ENCODE results near the gene CCNA1. TPM values are rescaled to one million over a fixed set of nuclear protein-coding genes. Genes with fewer than 3 reads are reported as not detected.

The CCNA1 gene
- total RNA-seq, 4 donors from 2014 or later = 0.38 to 0.65 TPM; not detected in 2

GRCh38 chr13:36421447-36421846 lies 10.8 kb upstream of the CCNA1 start:
- H3K36me3 ChIP-seq = no peaks in the 10 kb centered on the region
- no peak overlapping the region for H3K27ac ChIP-seq
- no peak overlapping the region for H3K4me3 ChIP-seq
- peaks cover 6% of the 10 kb centered on the region for H3K4me1 ChIP-seq
- no peaks in the 10 kb centered on the region for H3K9me3 ChIP-seq
- no peak for DNase-seq (ENCODE audit: low spot score in 2 of 2)
- H3K27me3 ChIP-seq = no peaks in the 10 kb centered on the region
- TF ChIP-seq POLR2AphosphoS5 (IDR thresholded peaks at IDR 0.05) = no peak
- no peak for TF ChIP-seq POLR2A (IDR thresholded peaks at IDR 0.05)
- TF ChIP-seq CTCF (IDR thresholded peaks at IDR 0.05) = no peak
- no peak for TF ChIP-seq EP300 (IDR thresholded peaks at IDR 0.05)

- H3K4me3 ChIP-seq = no peak overlapping the region
- peaks cover 35% of the 10 kb centered on the region for H3K27me3 ChIP-seq
- peaks cover 35% of the 10 kb centered on the region for H3K4me1 ChIP-seq
- no peak for DNase-seq (ENCODE audit: low spot score in 2 of 2)
- no peak overlapping the region for H3K27ac ChIP-seq
- WGBS = 45% methylated on average over 2 of the region's 2 CpGs
- H3K36me3 ChIP-seq = no peaks in the 10 kb centered on the region
- no peaks in the 10 kb centered on the region for H3K9me3 ChIP-seq
- TF ChIP-seq POLR2AphosphoS5 (IDR thresholded peaks at IDR 0.05) (no peak), EP300 (IDR thresholded peaks at IDR 0.05) (no peak), CTCF (IDR thresholded peaks at IDR 0.05) (no peak), POLR2A (IDR thresholded peaks at IDR 0.05) (no peak)
Observed at GRCh38 chr13:36428086-36428485, 4.2 kb upstream of the CCNA1 start.

GRCh38 chr13:36430247-36431203 lies 1.8 kb upstream of the CCNA1 start:
- peak overlapping the region; percentile 58 for H3K4me3 ChIP-seq
- DNase-seq (ENCODE audit: low spot score in 2 of 2) = no peak
- no peak overlapping the region for H3K27ac ChIP-seq
- no peaks in the 10 kb centered on the region for H3K36me3 ChIP-seq
- H3K27me3 ChIP-seq = peaks cover 35% of the 10 kb centered on the region
- H3K9me3 ChIP-seq = no peaks in the 10 kb centered on the region
- WGBS = 19% methylated on average over 30 of the region's 34 CpGs
- H3K4me1 ChIP-seq = peaks cover 35% of the 10 kb centered on the region
- TF ChIP-seq POLR2AphosphoS5 (IDR thresholded peaks at IDR 0.05) (no peak), EP300 (IDR thresholded peaks at IDR 0.05) (no peak), CTCF (IDR thresholded peaks at IDR 0.05) (no peak), POLR2A (IDR thresholded peaks at IDR 0.05) (no peak)

GRCh38 chr13:36431204-36432105 lies 840 bp upstream of the CCNA1 start:
- Histone ChIP-seq H3K4me1 (peaks cover 35% of the 10 kb centered on the region), H3K27ac (no peak overlapping the region), H3K4me3 (peak overlapping the region; percentile 58), H3K9me3 (no peaks in the 10 kb centered on the region), H3K36me3 (no peaks in the 10 kb centered on the region), H3K27me3 (peaks cover 35% of the 10 kb centered on the region)
- TF ChIP-seq EP300 (IDR thresholded peaks at IDR 0.05) (no peak), POLR2AphosphoS5 (IDR thresholded peaks at IDR 0.05) (no peak), CTCF (IDR thresholded peaks at IDR 0.05) (no peak), POLR2A (IDR thresholded peaks at IDR 0.05) (no peak)
- DNase-seq (ENCODE audit: low spot score in 2 of 2) = no peak
- WGBS = 4% methylated on average over 18 of the region's 85 CpGs

GRCh38 chr13:36436811-36437210 lies 4.5 kb downstream of the CCNA1 start:
- no peak overlapping the region for H3K4me3 ChIP-seq
- H3K36me3 ChIP-seq = no peaks in the 10 kb centered on the region
- peaks cover 13% of the 10 kb centered on the region for H3K4me1 ChIP-seq
- 82% methylated on average over 4 of the region's 4 CpGs for WGBS
- no peak for DNase-seq (ENCODE audit: low spot score in 2 of 2)
- TF ChIP-seq EP300 (IDR thresholded peaks at IDR 0.05) (no peak), POLR2AphosphoS5 (IDR thresholded peaks at IDR 0.05) (no peak), POLR2A (IDR thresholded peaks at IDR 0.05) (no peak)
- H3K9me3 ChIP-seq = no peaks in the 10 kb centered on the region
- H3K27me3 ChIP-seq = peaks cover 10% of the 10 kb centered on the region
- H3K27ac ChIP-seq = no peak overlapping the region

Data from suprapubic skin (tissue), 4 donors.